ENCODE data around the gene AGPAT1.

The AGPAT1 gene

DNA sequence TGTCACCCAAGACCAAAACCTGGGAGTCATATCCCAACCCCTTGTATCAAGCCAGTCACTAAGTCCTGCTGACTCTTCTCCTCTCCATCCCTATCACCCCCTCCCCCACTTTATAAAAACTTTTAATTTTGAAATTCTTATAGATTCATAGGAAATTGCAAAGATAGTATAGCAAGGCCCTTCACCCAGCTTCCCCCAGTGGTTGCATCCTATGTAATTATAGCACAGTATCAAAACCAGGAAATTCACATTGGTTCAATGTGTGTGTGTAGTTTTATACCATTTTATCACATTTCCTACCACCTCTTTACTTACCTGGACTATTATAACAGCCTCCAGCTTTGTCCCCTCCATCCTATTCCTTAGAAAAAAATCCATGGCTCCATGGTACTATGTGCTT is 17.8 kb downstream of the AGPAT1 start:
- no peak for TF ChIP-seq TAF1 (IDR thresholded peaks at IDR 0.05; ENCODE audit: borderline replicate concordance, low read depth, low read length)
- TF ChIP-seq POLR2A (IDR thresholded peaks at IDR 0.05; ENCODE audit: low read depth, low read length): no peak
- TF ChIP-seq POLR2AphosphoS5 (IDR thresholded peaks at IDR 0.05; ENCODE audit: low read depth, low read length): no peak
- FAIRE-seq: no peak
- no peak for DNase-seq (ENCODE audit: insufficient read length)

DNA sequence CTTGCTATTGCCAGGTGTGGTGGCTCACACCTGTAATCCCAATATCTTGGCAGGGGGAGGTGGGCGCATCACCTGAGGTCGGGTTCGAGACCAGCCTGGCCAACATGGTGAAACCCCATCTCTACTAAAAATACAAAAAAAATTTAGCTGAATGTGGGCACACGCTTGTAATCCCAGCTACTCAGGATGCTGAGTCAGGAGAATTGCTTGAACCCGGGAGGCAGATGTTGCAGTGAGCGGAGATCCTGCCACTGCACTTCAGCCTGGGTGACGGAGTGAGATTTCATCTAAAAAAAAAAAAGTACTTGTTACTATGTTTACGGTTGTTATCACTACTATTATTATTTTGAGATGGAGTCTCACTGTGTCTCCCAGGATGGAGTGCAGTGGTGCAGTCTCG is 19.0 kb downstream of the AGPAT1 start:
- DNase-seq (ENCODE audit: insufficient read length) (no peak), FAIRE-seq (no peak)
- TF ChIP-seq TAF1 (IDR thresholded peaks at IDR 0.05; ENCODE audit: borderline replicate concordance, low read depth, low read length): no peak
- TF ChIP-seq POLR2AphosphoS5 (IDR thresholded peaks at IDR 0.05; ENCODE audit: low read depth, low read length): no peak
- TF ChIP-seq POLR2A (IDR thresholded peaks at IDR 0.05; ENCODE audit: low read depth, low read length): no peak

DNA sequence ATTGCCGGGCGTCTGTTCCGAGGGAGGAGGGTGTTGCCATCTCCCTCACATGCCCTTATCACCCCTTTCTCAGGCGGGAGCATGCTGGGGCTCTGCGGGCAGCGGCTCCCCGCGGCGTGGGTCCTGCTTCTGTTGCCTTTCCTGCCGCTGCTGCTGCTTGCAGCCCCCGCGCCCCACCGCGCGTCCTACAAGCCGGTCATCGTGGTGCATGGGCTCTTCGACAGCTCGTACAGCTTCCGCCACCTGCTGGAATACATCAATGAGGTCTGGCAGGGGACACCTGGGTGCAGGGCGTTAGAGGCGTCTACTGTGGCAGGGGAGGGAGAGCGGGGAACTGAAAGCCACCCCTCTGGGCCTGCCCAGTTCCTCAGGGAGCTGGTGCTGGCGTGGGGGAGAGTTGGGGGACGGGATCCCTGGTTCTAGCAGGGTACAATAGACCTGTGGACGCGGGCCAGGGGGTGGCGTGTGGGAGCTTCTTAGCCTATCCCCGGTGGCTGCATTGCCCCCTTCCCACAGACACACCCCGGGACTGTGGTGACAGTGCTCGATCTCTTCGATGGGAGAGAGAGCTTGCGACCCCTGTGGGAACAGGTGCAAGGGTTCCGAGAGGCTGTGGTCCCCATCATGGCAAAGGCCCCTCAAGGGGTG is 21.2 kb downstream of the AGPAT1 start:
- peak; percentile 80 for DNase-seq (ENCODE audit: insufficient read length)
- peak; percentile 88 for FAIRE-seq

DNA sequence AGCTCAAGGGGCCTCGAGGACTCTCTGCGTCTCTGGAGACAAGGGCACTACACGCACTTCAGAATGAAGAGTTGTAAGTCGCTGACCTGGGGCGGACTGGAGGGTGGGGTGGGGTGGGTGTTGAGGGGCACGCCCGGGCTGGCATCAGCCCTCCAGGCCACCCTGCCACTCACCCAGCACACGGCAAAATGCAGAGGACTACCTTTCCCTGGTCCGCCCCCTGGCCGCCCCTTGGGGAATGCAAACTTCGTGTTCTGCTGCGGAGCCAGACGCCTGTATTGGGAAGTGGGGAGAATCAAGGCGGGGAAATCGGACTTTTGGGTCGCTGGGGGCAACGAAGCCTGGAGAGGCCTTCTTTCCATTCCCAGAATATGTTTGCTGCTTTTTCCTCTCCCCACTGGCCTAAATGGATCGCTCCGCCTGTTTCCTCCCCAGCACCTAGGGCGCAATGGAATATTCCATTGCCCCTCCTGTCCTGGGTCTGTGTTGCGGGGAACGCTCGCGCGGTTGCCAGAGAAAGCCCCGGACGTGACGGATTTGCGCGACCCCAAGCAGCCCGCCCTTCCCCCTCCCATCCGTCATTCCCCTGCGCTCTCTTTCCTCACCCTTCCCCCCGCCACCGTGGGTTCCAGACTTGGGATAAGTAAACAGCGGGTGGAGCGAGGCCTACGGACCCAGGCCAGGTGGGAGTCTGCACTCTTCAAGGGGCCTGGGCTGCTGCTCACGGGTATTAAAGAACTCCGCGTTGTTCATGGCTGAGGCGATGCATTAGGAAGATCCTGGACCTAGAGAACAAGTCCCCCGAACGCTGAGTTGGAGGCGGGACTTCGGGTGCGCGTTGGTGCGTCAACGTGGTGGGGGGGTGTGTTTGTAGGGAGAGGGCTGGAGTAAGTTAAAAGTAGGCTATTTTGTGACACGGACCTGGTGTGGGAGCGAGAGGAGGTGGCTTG is 22.0 kb downstream of the AGPAT1 start, which contains the start of gene PPT2:
Gene PPT2, plus strand, starts transcription at position 578 of the 950 bp plus-strand sequence. CDS start 454 bp downstream, outside the sequence.
- peak; percentile 60 for FAIRE-seq
- DNase-seq (ENCODE audit: insufficient read length): no peak
- TF ChIP-seq TAF1 (IDR thresholded peaks at IDR 0.05; ENCODE audit: borderline replicate concordance, low read depth, low read length) (no peak), POLR2A (IDR thresholded peaks at IDR 0.05; ENCODE audit: low read depth, low read length) (no peak), POLR2AphosphoS5 (IDR thresholded peaks at IDR 0.05; ENCODE audit: low read depth, low read length) (no peak)

More for the DNA sequence above, 21.2 kb downstream of the AGPAT1 start:
- TF ChIP-seq POLR2AphosphoS5 (IDR thresholded peaks at IDR 0.05; ENCODE audit: low read depth, low read length) (no peak), TAF1 (IDR thresholded peaks at IDR 0.05; ENCODE audit: borderline replicate concordance, low read depth, low read length) (no peak), POLR2A (IDR thresholded peaks at IDR 0.05; ENCODE audit: low read depth, low read length) (no peak)

DNA sequence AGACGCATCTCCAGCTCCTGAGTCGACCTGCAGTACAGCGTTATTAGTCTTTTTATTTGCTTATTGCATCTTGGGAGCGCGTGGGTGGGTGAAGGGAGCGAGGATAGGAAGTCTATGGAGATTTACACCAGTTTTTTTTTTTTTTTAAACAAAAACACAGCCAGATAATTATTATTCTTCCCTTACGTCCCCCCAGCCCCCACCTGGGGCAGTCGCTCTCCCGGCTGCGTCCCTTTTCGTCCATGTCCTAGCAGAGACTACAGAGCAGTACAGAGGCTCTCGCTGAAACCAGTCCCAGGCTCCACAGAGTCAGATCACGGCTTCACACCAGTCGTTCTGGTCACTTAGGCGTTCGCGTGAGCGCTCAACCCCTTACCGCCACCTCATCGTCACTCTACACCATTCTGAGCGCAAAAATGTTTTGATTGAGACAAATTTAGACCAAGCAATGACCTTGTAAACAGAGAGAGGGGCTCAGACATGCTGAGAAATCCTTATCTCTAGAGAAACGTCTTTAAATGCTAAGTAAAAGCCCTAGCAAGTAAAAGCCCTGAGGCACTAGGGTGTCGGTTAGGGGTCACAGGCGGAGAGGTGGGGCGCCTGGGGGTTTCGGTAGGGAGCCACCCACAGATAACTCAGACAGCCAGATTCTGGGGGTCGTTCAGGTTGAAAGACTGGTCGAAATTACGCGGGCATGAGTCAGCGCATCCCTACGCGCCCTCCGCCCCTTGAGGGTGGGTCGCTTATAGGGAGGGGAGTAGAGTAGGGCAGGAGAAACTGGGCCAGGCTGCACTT is 22.9 kb downstream of the AGPAT1 start:
- FAIRE-seq (no peak), DNase-seq (ENCODE audit: insufficient read length) (no peak)
- no peak for TF ChIP-seq TAF1 (IDR thresholded peaks at IDR 0.05; ENCODE audit: borderline replicate concordance, low read depth, low read length)
- no peak for TF ChIP-seq POLR2A (IDR thresholded peaks at IDR 0.05; ENCODE audit: low read depth, low read length)
- TF ChIP-seq POLR2AphosphoS5 (IDR thresholded peaks at IDR 0.05; ENCODE audit: low read depth, low read length): no peak

DNA sequence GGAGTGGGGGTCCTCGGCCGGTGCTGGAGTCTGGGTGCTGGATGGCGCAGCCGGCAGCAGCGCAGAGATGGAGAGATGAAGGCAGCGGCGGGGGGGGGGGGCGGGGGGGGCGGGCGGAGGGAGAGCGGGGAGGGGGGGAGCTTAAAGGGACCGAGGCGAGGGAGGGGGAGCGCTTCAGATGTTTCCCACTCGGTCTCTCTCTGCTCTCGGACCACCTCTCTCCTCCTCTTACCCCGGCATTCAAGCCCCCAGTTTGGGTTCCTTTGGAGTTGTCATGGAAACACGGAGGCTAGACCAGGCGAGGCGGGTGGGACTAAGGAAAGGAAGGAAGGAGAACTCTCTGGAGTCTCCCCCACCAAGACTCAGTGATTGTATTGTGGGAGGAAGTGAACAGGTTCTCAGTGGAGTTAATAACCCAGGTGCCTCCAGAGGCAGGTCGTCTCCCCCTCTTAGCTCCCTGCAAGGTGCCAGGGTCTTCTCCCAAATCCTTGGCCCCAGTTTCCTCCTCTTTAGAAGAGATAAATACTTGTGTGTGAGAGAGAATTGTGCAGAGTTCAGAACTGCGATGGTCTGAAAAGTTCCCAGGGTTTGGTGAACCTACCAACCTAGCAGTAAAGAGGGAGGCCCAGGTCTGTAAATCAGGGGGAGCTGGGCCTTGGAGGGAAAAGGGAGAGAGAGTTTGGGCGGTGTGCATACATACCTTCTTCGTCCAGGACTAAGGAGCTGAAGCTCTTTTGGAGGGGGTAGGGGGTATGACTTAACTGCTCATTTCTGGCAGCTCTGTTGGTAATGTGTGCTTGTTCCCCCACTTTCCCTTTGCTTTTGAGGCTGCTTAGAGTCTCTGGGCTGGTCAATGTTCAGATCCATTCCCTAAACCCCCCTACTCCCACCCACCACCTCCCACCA is 23.8 kb downstream of the AGPAT1 start, which contains the start of gene PRRT1:
Gene PRRT1, minus strand, starts transcription at position 77 of the 906 bp plus-strand sequence. CDS start 112 bp downstream, outside the sequence.
- TF ChIP-seq TAF1 (IDR thresholded peaks at IDR 0.05; ENCODE audit: borderline replicate concordance, low read depth, low read length): no peak
- no peak for TF ChIP-seq POLR2A (IDR thresholded peaks at IDR 0.05; ENCODE audit: low read depth, low read length)
- no peak for TF ChIP-seq POLR2AphosphoS5 (IDR thresholded peaks at IDR 0.05; ENCODE audit: low read depth, low read length)
- FAIRE-seq (no peak), DNase-seq (ENCODE audit: insufficient read length) (no peak)

DNA sequence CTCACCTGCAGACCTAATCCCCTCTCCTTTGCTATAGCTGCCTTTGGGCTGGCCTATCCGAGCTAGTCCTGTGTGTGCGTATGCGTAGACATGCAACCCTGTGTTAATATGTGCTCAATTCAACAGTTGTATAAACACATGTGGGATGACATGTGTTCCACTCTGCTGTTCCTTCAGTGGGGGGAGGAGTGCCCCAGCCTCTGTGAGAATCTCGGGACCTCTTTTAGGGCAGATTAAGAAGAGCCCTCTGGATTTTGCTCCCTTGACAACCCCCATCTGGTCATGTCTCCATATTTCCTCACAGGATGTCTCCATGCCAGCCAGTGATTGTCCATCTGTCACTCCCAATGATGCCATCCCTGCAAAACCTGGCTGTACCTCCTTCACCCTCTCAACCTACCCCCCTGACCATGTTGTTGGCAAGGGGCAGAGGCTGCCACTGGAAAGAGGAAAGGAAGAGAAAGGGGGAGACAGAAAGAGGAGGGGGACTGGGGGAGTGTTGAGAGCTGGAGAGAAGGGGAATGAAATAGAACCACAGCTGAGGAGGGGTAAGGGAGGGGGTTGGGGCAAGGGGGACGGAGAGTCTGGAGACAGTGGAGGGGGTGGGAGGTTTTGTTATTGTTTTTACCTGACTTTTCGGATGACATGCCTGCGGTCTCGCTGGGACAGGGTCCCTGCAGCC is 24.6 kb downstream of the AGPAT1 start:
- DNase-seq (ENCODE audit: insufficient read length) (no peak), FAIRE-seq (no peak)
- TF ChIP-seq POLR2A (IDR thresholded peaks at IDR 0.05; ENCODE audit: low read depth, low read length) (no peak), POLR2AphosphoS5 (IDR thresholded peaks at IDR 0.05; ENCODE audit: low read depth, low read length) (no peak)

DNA sequence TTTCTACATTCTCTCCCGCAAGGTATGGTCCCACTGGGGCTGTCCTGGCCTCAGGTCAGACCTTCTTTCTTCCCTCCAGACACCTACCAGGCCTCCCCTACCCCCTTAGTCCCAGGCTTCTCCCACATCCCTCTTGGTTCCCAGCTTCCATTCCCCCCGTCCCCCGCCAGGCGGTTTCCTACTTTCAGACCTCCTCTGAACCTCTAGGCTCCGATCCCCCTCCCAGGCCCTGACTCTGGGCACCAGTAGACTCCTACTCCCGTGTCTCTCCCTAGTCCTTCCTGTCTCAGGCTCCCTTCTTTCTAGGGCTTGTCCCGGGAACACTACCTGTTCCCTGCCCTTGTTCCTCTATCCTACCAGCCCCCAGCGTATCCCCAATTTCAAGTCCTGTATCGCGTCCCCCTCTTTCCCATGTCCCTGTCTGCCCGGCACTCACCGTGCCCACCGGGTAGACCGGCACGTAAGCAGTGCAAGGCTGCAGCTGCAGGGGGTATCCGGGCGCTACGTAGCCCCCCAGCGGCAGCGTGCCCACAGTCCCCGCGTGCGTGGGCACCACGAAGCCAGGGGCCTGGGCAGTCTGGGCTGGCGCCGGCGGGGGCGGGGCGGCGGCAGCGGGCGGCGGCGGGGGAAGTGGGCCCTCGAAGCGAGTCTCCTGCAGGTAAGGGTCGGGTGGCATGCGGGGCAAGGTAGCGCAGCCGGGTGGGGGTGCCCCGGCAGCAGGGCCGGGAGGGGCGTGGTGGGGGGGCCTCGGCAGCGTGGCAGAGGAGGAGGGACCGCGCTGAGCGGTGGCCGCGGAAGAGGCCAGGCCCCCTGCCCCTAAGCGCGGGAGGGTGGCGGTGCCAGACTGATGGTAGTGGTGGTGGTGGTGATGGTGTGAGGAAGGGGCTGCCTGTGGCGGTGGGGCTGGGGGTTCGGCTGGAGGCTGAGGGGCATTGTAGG is 25.7 kb downstream of the AGPAT1 start:
- no peak for FAIRE-seq

More for the DNA sequence above, 25.7 kb downstream of the AGPAT1 start:
- no peak for DNase-seq (ENCODE audit: insufficient read length)
- TF ChIP-seq TAF1 (IDR thresholded peaks at IDR 0.05; ENCODE audit: borderline replicate concordance, low read depth, low read length) (no peak), POLR2AphosphoS5 (IDR thresholded peaks at IDR 0.05; ENCODE audit: low read depth, low read length) (no peak), POLR2A (IDR thresholded peaks at IDR 0.05; ENCODE audit: low read depth, low read length) (no peak)

Data from GM12892 (cell line).